ENCODE measurements around the gene SMOC2. TPM values are rescaled to one million over a fixed set of nuclear protein-coding genes. Genes with fewer than 3 reads are reported as not detected.

SMOC2 gene
- total RNA-seq, 3 donors from 2014 or later: 14.4 to 67.2 (median 63.6) TPM

DNA sequence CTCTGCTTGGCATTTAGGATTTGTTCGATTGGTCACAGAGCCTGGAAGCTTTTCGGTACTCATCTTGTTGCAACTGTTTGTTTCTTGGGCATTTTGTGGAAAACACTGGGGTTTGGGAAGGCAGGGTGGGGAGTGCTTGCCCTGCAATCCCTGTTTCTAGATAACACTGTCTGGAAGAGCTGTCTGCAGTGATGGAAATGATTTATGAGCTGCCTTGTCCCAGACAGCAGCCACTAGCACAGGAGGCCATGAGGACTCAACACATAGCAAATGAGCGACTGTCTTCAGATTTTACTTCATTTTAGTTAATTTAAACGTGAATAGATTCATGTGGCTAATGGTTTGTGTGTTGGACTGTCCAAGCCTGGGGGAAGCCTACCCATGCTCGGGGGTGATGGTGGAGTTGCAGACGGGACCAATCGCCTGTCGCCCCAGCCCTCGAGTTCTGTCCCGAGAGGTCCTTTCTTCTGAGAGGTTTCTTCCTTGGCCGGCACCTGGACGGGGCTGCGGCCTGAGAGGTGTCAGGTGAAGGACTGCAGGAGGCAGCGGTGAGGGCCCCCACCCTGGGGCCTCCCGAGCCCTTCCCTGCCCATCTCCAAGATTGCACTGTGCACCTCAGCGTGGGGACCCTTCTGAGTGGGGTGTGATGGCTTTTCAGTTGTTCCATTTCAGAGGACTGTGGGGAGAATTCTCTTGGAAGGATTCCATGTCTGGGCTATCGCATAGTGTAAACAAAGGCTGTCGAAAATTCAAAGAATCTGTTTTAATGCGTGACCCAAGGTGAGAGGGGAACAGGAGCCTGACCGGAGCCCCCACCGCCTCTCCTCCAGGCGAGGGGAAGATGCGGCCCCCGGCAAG, 55.4 kb downstream of the SMOC2 start:
- no peaks in the 10 kb centered on the region for H3K9me3 ChIP-seq
- intact Hi-C loops (cut with DNase I; ENCODE audit: low total_unique reads): no loop called here
- no peak for TF ChIP-seq POLR2A (IDR thresholded peaks at IDR 0.05)
- no peak for TF ChIP-seq POLR2AphosphoS5 (IDR thresholded peaks at IDR 0.05)
- TF ChIP-seq, protein P1, sequence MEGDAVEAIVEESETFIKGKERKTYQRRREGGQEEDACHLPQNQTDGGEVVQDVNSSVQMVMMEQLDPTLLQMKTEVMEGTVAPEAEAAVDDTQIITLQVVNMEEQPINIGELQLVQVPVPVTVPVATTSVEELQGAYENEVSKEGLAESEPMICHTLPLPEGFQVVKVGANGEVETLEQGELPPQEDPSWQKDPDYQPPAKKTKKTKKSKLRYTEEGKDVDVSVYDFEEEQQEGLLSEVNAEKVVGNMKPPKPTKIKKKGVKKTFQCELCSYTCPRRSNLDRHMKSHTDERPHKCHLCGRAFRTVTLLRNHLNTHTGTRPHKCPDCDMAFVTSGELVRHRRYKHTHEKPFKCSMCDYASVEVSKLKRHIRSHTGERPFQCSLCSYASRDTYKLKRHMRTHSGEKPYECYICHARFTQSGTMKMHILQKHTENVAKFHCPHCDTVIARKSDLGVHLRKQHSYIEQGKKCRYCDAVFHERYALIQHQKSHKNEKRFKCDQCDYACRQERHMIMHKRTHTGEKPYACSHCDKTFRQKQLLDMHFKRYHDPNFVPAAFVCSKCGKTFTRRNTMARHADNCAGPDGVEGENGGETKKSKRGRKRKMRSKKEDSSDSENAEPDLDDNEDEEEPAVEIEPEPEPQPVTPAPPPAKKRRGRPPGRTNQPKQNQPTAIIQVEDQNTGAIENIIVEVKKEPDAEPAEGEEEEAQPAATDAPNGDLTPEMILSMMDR (IDR thresholded peaks at IDR 0.05): no peak
- no peak for DNase-seq (ENCODE audit: low spot score in 2 of 2)
- no peak overlapping the region for H3K4me3 ChIP-seq
- H3K27ac ChIP-seq: no peak overlapping the region
- H3K27me3 ChIP-seq: no peaks in the 10 kb centered on the region
- no peaks in the 10 kb centered on the region for H3K36me3 ChIP-seq
- H3K4me1 ChIP-seq: no peaks in the 10 kb centered on the region

- H3K4me3 ChIP-seq: no peak overlapping the region
- DNase-seq (ENCODE audit: low spot score in 2 of 2): no peak
- TF ChIP-seq, protein P1 (IDR thresholded peaks at IDR 0.05): no peak
- TF ChIP-seq POLR2A (IDR thresholded peaks at IDR 0.05) (no peak), POLR2AphosphoS5 (IDR thresholded peaks at IDR 0.05) (no peak)
- no peaks in the 10 kb centered on the region for H3K9me3 ChIP-seq
- no peaks in the 10 kb centered on the region for H3K27me3 ChIP-seq
- no peaks in the 10 kb centered on the region for H3K36me3 ChIP-seq
- no peaks in the 10 kb centered on the region for H3K4me1 ChIP-seq
- no peak overlapping the region for H3K27ac ChIP-seq
- intact Hi-C loops (cut with DNase I; ENCODE audit: low total_unique reads): no loop called here
These were observed 56.0 kb downstream of the SMOC2 start for GRCh38 chr6:168496997-168497331.

DNA sequence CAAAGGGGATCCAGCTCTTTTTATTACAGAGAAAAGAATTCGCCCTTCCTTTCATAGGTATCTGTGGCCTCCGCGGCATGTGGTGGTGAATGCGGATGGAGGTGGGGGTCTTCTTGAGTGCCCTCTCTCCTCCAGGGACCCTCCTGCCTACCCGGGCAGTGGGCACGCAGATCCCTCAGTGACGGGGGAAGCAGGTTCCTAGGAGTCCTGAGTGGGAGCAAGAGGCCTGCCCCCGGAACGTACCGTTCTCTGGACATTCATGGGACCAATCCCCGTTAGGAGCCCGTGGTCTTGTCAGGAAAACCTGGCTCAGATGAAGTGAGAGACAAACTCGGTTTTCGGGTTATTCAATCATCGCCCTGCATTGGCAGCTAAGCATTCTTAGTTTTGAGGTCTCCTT, 56.4 kb downstream of the SMOC2 start:
- no peak overlapping the region for H3K4me3 ChIP-seq
- intact Hi-C loops (cut with DNase I; ENCODE audit: low total_unique reads): no loop called here
- no peaks in the 10 kb centered on the region for H3K4me1 ChIP-seq
- no peaks in the 10 kb centered on the region for H3K36me3 ChIP-seq
- no peak overlapping the region for H3K27ac ChIP-seq
- TF ChIP-seq POLR2AphosphoS5 (IDR thresholded peaks at IDR 0.05): no peak
- TF ChIP-seq, protein P1 (IDR thresholded peaks at IDR 0.05): no peak
- TF ChIP-seq POLR2A (IDR thresholded peaks at IDR 0.05): no peak
- no peak for DNase-seq (ENCODE audit: low spot score in 2 of 2)
- no peaks in the 10 kb centered on the region for H3K9me3 ChIP-seq
- no peaks in the 10 kb centered on the region for H3K27me3 ChIP-seq

DNA sequence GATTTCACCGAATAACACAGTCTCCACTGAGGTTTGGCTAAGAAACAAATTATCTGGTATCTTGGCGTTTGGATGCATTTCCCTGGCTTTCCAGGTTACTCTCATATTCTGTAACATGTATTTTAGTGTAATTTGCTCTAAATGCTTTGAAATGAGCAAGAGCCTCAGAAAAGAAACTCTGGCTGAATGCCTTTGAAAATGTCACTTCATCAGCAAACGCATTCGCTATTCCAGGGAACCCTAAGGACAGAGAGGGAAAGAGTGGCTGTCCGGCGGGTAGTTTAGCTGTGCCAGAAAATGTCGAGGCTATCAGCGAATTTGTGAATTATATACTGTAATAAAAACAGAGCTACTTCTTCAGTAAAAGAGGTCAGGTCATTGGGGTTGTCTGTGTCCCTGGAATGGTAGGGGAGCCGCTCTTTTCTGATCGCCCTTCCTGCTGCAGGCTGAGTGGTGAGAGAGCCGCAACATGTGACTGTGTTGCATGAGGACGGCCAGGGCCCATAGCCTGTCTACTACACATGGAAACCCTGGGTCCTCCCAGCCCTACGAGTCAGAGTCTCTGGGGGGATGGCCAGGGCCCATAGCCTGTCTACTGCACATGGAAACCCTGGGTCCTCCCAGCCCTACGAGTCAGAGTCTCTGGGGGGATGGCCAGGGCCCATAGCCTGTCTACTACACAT, 57.3 kb downstream of the SMOC2 start:
- Histone ChIP-seq H3K9me3 (no peaks in the 10 kb centered on the region), H3K36me3 (no peaks in the 10 kb centered on the region), H3K4me3 (no peak overlapping the region), H3K4me1 (no peaks in the 10 kb centered on the region), H3K27ac (no peak overlapping the region), H3K27me3 (no peaks in the 10 kb centered on the region)
- intact Hi-C loops (cut with DNase I; ENCODE audit: low total_unique reads): no loop called here
- DNase-seq (ENCODE audit: low spot score in 2 of 2): no peak
- TF ChIP-seq POLR2AphosphoS5 (IDR thresholded peaks at IDR 0.05) (no peak), POLR2A (IDR thresholded peaks at IDR 0.05) (no peak)
- TF ChIP-seq, protein P1 (IDR thresholded peaks at IDR 0.05): no peak

DNA sequence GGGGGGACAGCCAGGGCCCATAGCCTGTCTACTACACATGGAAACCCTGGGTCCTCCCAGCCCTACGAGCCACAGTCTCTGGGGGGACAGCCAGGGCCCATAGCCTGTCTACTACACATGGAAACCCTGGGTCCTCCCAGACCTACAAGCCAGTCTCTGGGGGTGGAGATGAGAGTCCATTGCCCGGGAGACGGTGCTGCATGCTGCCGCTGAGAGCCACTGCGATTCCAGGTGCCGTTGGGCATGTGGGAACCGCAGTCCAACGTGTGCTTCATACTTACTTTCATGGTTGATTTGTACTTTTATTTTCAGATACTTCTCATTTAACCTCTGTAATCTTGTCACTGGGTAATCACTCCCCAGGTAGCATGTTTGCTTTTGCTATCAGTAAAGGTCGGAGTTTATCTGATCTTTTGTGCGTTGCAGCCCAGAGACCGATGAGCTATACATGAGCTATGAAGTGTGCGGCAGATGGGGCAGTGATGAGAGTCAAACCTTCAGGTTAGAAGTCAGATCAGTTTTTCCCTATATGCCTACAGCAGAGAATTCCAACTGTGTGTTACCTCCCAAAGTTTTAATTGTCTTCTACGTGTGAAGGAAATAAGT, 58.2 kb downstream of the SMOC2 start:
- TF ChIP-seq, protein P1 (IDR thresholded peaks at IDR 0.05): no peak
- TF ChIP-seq POLR2A (IDR thresholded peaks at IDR 0.05): no peak
- no peak for TF ChIP-seq POLR2AphosphoS5 (IDR thresholded peaks at IDR 0.05)
- intact Hi-C loops (cut with DNase I; ENCODE audit: low total_unique reads): no loop called here
- H3K36me3 ChIP-seq: no peaks in the 10 kb centered on the region
- no peak overlapping the region for H3K4me3 ChIP-seq
- H3K27me3 ChIP-seq: no peaks in the 10 kb centered on the region
- no peak overlapping the region for H3K27ac ChIP-seq
- DNase-seq (ENCODE audit: low spot score in 2 of 2): no peak
- no peaks in the 10 kb centered on the region for H3K4me1 ChIP-seq
- H3K9me3 ChIP-seq: no peaks in the 10 kb centered on the region

Measured in breast epithelium (tissue), 4 donors.